Kidney epithelial cell (primary cell): ENCODE data around the gene NFATC2. TPM values are rescaled to one million over a fixed set of nuclear protein-coding genes. Genes with fewer than 3 reads are reported as not detected.

Experiments
- DNase-seq: peaks from one replicate; pipeline ENCODE4 v3.0.0-alpha.2; 2010; ENCODE audit warnings: low read depth
- H3K27me3 ChIP-seq: 2 replicates; pipeline ENCODE4 v1.6.0; 2011; ENCODE audit warnings: low read length; ENCODE audit not compliant: control insufficient read depth, insufficient read depth
- H3K36me3 ChIP-seq: 2 replicates; pipeline ENCODE4 v1.5.1; 2011; ENCODE audit warnings: low read length; ENCODE audit not compliant: control insufficient read depth, insufficient read depth
- H3K4me3 ChIP-seq: 2 replicates; pipeline ENCODE4 v1.5.1; 2011; ENCODE audit warnings: low read depth, mild to moderate bottlenecking, control low read depth, low read length
- total RNA-seq: library from RNA; depleted of rRNA; stranded (reverse); fragments of >200 nt; gene quantifications from 2 replicates; pipeline ENCODE4 v1.2.3, GENCODE V29; 2015
- TF ChIP-seq, protein P1 (sequence below): IDR thresholded peaks from 2 replicates; pipeline ENCODE4 v1.5.1; 2011; ENCODE audit warnings: mild to moderate bottlenecking, moderate library complexity, low read length, control low read depth, inconsistent platforms; ENCODE audit not compliant: insufficient read depth, poor library complexity, severe bottlenecking

NFATC2 gene
- total RNA-seq, 1 donor from 2014 or later, result 2.9 TPM

DNA sequence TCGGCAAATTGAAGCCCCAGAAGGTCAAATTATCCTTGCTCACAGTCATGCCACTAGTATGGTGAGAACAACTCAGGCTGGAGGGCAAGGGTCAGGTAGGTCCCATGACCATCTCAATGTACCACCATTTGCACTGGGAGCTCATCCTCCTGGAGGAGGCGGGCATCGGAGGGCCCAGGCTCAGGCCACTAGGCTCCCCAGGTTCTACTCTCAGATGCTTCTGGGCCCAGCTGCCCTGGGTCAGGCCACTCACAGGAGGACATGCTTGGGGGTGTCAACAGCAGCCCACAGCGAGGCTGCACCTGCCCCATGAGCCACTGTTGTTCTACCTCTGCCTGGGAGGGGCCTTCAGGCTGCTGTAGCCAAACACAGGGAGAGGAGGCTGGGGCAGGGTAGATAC is 39.1 kb downstream of the NFATC2 start:
- H3K36me3 ChIP-seq, result no peaks in the 10 kb centered on the region
- no peak overlapping the region for H3K4me3 ChIP-seq
- H3K27me3 ChIP-seq, result peaks cover 2% of the 10 kb centered on the region
- no peak for DNase-seq
- TF ChIP-seq, protein P1, sequence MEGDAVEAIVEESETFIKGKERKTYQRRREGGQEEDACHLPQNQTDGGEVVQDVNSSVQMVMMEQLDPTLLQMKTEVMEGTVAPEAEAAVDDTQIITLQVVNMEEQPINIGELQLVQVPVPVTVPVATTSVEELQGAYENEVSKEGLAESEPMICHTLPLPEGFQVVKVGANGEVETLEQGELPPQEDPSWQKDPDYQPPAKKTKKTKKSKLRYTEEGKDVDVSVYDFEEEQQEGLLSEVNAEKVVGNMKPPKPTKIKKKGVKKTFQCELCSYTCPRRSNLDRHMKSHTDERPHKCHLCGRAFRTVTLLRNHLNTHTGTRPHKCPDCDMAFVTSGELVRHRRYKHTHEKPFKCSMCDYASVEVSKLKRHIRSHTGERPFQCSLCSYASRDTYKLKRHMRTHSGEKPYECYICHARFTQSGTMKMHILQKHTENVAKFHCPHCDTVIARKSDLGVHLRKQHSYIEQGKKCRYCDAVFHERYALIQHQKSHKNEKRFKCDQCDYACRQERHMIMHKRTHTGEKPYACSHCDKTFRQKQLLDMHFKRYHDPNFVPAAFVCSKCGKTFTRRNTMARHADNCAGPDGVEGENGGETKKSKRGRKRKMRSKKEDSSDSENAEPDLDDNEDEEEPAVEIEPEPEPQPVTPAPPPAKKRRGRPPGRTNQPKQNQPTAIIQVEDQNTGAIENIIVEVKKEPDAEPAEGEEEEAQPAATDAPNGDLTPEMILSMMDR, result no peak

DNA sequence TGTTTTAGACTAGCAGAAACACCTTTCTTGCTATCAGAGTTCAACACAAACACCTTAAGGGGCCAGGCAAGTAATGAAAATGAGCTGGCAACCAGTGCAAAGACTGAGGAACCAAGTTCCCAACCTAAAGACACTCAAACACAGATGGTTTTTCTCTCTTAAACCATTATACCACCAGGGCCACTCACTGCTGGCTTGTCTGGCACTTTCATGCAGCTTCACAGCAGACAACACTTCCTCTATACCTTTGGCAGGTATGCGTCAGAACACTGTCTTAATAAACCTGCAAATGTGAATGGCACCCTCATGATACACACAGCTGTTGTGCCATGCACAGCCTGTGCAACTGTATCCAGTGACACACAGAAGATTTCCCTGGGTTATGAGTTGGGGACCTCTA is 41.6 kb downstream of the NFATC2 start:
- TF ChIP-seq, protein P1, result no peak
- Histone ChIP-seq H3K36me3 (no peaks in the 10 kb centered on the region), H3K4me3 (no peak overlapping the region), H3K27me3 (no peaks in the 10 kb centered on the region)
- DNase-seq, result no peak

DNA sequence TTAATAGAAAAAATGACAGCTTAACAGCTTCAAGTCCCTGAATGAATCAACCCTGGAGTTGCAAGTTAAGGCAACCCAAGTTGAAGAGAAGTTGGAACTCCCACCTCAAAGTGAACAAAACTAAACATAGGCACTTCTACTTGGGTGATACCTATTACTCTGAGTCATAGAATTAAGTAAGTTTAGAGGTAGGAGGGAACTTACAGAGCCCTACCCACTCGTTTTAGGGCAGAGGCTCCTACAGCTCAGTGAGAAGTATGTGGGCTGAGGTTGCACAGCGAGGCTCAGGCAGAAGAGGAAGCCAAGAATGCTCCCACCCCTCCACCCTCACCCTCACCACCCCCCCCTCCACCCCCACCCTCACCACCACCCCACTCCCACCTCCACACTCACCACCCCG is 42.2 kb downstream of the NFATC2 start:
- DNase-seq, result no peak

DNA sequence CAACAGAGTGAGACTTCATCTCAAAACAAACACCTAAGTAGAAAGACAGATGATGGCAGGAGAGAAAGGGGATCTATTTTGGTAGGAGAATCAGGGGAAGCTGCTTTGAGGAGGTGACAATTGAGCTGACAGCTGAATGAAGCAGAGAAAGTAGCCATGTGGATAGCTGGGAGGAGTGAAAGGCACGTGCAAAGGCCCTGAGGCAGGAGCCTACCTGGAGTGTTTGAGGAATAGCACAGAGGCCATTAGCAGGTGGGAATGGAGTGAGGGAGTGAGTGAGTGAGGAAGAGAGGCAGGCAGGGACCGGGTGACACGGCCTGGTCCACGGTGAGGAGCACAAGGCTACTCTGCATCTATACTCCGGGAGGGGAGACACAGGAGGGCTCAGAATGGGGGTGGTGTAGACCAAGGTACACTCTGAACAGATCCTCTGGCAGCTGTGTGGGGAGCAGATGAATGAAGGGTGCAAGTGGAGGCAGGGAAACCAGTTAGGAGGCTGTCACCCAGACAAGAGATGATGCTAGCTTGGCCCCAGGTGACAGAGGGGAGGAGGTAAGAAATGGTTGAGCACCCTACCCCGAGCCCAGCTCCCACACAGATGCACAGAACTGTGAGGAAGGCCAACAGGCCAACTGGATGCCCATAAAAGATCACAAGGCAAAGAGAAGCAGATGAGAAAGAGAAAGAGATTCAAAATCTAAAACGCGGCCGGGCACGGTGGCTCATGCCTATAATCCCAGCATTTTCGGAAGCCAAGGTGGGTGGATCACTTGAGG is 43.6 kb downstream of the NFATC2 start:
- TF ChIP-seq, protein P1, result no peak
- Histone ChIP-seq H3K27me3 (no peaks in the 10 kb centered on the region), H3K4me3 (no peak overlapping the region), H3K36me3 (no peaks in the 10 kb centered on the region)
- DNase-seq, result no peak

More for the DNA sequence above, 42.2 kb downstream of the NFATC2 start:
- H3K27me3 ChIP-seq, result no peaks in the 10 kb centered on the region
- TF ChIP-seq, protein P1, result no peak
- no peak overlapping the region for H3K4me3 ChIP-seq
- H3K36me3 ChIP-seq, result no peaks in the 10 kb centered on the region

DNA sequence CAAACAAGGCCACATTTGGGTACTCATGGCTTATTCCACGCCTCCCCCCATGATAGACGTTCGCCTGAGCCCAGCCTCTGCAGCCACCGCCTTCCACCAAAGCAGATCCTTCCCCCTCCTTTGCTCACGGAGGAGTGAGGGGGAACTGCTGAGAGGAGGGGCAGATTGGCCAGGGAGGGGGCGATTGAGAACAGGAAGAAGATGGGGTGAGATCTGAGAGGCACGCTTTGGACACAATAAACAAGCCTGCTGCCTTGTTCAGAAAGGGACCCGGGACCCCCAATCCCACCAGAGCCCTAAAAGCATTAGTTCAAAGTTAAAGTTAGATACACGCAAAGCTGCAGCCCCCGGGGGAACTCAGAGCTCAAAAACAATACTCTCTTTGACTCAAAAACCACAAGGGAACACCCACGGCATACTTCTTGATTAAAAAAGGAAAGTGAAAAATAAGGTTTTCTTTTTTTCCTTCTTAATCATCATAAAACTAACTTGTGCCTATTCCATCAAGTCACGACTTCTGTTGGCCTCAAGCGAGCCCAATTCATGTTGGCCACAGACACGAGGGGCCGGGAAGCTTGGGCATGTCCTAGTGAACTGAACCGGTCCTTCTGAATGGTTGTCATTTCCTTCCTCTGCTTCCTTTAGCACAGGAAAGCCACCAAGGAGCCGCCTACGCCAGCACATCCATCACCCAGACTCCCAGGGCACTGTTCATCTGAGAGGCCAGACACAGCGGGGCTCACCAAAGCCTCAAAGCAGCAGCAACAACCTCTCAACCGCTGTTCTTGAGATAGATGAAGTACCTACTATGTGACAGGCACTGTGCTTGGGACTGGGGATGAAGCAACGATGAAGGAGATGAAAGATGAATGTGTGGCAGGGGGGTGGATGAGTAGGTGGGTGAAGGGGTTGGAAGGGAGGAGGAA is 44.7 kb downstream of the NFATC2 start:
- TF ChIP-seq, protein P1, result no peak
- H3K27me3 ChIP-seq, result no peaks in the 10 kb centered on the region
- H3K4me3 ChIP-seq, result no peak overlapping the region
- H3K36me3 ChIP-seq, result no peaks in the 10 kb centered on the region
- DNase-seq, result no peak
